ENCODE measurements around the gene TMEM107.

Gene TMEM107

GRCh38 chr17:8160224-8160577 is 16.0 kb downstream of the TMEM107 start:
- H3K27me3 ChIP-seq (ENCODE audit: insufficient read depth, poor library complexity, severe bottlenecking), result no peaks in the 10 kb centered on the region
- no peak for DNase-seq (ENCODE audit: low read depth in 1 of 2, low spot score in 1 of 2)
- H3K4me3 ChIP-seq (replicated peaks; ENCODE audit: insufficient read depth, low read length), result no peak overlapping the region
- TF ChIP-seq SPI1 (IDR thresholded peaks at IDR 0.05; ENCODE audit: borderline replicate concordance, low read depth) (no peak), GABPA (IDR thresholded peaks at IDR 0.05; ENCODE audit: low read depth) (no peak), REST (IDR thresholded peaks at IDR 0.05; ENCODE audit: insufficient replicate concordance, low read depth) (no peak), CTCF (IDR thresholded peaks at IDR 0.05; ENCODE audit: insufficient read depth, low read length) (no peak), POLR2AphosphoS5 (IDR thresholded peaks at IDR 0.05; ENCODE audit: low read depth) (no peak)
- H3K27ac ChIP-seq (replicated peaks), result no peak overlapping the region

GRCh38 chr17:8159459-8160223 is 16.5 kb downstream of the TMEM107 start:
- no peak overlapping the region for H3K4me3 ChIP-seq (replicated peaks; ENCODE audit: insufficient read depth, low read length)
- H3K27ac ChIP-seq (replicated peaks), result no peak overlapping the region
- H3K27me3 ChIP-seq (ENCODE audit: insufficient read depth, poor library complexity, severe bottlenecking), result no peaks in the 10 kb centered on the region
- DNase-seq (ENCODE audit: low read depth in 1 of 2, low spot score in 1 of 2), result no peak
- TF ChIP-seq REST (IDR thresholded peaks at IDR 0.05; ENCODE audit: insufficient replicate concordance, low read depth) (no peak), POLR2AphosphoS5 (IDR thresholded peaks at IDR 0.05; ENCODE audit: low read depth) (no peak), SPI1 (IDR thresholded peaks at IDR 0.05; ENCODE audit: borderline replicate concordance, low read depth) (no peak), GABPA (IDR thresholded peaks at IDR 0.05; ENCODE audit: low read depth) (no peak), CTCF (IDR thresholded peaks at IDR 0.05; ENCODE audit: insufficient read depth, low read length) (no peak)

GRCh38 chr17:8159032-8159400 is 17.2 kb downstream of the TMEM107 start:
- H3K27me3 ChIP-seq (ENCODE audit: insufficient read depth, poor library complexity, severe bottlenecking), result no peaks in the 10 kb centered on the region
- no peak overlapping the region for H3K27ac ChIP-seq (replicated peaks)
- TF ChIP-seq GABPA (IDR thresholded peaks at IDR 0.05; ENCODE audit: low read depth) (no peak), SPI1 (IDR thresholded peaks at IDR 0.05; ENCODE audit: borderline replicate concordance, low read depth) (no peak), REST (IDR thresholded peaks at IDR 0.05; ENCODE audit: insufficient replicate concordance, low read depth) (no peak), CTCF (IDR thresholded peaks at IDR 0.05; ENCODE audit: insufficient read depth, low read length) (no peak), POLR2AphosphoS5 (IDR thresholded peaks at IDR 0.05; ENCODE audit: low read depth) (no peak)
- no peak overlapping the region for H3K4me3 ChIP-seq (replicated peaks; ENCODE audit: insufficient read depth, low read length)
- DNase-seq (ENCODE audit: low read depth in 1 of 2, low spot score in 1 of 2), result no peak

Data from HL-60 (cell line).